ENCODE measurements around the gene GALNT7.
"Not testable (repeated sequence)": the region's sequence is repeated elsewhere in the genome, so short reads cannot be mapped to it uniquely, and the experiment has no call there.

GALNT7 gene

DNA sequence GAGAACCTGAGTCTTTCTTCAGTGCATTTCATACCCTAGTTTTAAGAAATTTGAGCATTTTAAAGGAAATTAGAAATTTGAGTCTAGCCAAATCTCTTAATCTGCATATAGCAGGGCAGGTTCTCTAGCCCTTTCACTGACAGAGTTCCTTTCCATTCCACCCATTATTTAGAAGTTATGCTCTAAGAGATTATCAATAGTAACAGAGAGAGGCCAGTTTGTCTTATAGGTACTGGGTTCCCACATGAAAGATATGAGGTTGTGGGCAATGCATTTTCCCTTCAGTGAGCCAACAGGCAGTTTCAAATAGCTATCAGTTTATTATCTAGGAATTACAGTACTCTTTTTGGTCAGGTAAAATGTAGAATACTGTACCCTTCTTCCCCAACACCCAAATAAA is 7.3 kb upstream of the GALNT7 start:
- no peak overlapping the region for H3K4me3 ChIP-seq (ENCODE audit: low read depth, low read length)
- no peak for DNase-seq (ENCODE audit: low read depth)

DNA sequence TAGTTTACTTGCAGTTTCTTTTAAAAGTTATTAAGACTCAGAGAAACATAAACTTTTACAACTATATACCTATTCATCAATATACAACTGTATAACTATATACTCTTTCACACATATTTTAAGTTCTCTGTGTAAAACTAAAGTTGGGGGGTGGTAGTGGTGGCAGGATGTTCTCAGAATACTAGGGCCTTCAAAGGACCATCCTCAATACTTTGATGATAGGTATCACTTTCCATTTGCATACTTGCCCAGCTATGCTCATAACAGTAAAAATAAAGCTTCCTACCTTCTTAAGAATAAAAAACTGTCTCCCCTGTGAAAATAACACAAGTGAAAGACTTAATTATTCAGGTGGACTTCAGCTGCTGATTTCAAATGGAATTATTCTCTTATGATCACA is 2.9 kb upstream of the GALNT7 start:
- no peak overlapping the region for H3K4me3 ChIP-seq (ENCODE audit: low read depth, low read length)
- no peak for DNase-seq (ENCODE audit: low read depth)

DNA sequence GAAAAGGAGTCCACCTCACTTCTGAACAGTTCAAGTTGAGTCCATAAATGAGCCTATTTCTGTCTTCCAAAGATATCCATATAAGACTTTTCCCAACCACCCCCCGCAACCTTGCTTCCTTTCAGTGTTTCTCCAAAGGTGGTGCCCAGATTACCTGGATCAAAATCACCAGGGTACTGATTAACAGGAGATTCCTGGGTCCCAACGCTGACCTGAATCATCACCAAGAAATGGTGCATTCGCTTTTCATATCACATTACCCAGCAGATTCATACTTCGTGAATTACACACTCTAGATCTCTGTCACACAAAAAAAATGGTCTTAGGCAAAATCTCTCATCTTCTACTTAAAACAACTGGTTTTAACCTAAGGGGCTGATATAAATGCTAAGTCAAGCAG is 2.1 kb upstream of the GALNT7 start:
- H3K4me3 ChIP-seq (ENCODE audit: low read depth, low read length), result no peak overlapping the region
- DNase-seq (ENCODE audit: low read depth), result no peak

DNA sequence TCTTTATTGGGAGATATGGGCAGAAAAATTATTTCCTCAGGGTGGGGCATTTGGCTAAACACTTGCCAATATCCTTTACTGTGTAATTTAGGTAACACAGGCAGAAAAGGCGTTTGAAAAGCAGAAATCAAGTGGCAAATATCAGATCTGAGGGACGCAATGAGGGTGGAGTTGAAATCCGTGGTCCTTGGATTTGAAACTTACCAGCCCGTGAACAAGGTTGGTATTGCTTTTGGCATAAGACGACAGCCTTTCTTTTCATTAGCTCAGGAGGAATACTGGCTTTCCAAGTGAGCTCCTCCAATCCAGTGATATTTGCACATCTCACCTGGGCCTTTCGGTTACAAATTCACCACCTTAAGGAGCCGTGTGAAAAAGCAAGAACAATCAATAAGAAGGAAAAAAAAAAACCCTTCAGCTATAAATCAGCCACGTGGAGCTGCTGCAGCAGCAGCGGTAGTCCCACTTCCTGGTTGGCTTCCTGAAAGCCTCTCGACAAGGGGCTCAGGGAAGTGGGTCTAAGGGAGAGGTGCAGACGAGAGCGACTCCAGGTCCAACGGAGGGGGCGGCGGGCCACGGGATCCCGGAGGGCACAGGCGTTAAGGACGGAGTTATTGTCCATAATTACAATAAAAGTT is 734 bp upstream of the GALNT7 start:
- H3K4me3 ChIP-seq (ENCODE audit: low read depth, low read length), result peak overlapping the region; percentile 80
- DNase-seq (ENCODE audit: low read depth), result no peak

DNA sequence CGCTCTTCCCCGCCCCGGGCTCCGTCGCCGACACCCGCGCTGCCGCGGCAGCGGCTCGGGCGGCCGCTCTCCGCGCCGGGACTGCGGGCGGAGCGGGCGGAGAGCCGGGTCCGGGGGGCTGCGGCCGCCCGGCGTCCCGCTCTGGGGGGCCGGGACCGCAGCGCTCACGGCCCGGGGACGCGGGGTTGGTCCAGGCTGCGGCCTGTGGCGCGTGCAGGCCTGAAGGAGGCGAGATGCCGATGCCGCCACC is 492 bp downstream of the GALNT7 start:
- peak overlapping the region; percentile 80 for H3K4me3 ChIP-seq (ENCODE audit: low read depth, low read length)
- no peak for DNase-seq (ENCODE audit: low read depth)

DNA sequence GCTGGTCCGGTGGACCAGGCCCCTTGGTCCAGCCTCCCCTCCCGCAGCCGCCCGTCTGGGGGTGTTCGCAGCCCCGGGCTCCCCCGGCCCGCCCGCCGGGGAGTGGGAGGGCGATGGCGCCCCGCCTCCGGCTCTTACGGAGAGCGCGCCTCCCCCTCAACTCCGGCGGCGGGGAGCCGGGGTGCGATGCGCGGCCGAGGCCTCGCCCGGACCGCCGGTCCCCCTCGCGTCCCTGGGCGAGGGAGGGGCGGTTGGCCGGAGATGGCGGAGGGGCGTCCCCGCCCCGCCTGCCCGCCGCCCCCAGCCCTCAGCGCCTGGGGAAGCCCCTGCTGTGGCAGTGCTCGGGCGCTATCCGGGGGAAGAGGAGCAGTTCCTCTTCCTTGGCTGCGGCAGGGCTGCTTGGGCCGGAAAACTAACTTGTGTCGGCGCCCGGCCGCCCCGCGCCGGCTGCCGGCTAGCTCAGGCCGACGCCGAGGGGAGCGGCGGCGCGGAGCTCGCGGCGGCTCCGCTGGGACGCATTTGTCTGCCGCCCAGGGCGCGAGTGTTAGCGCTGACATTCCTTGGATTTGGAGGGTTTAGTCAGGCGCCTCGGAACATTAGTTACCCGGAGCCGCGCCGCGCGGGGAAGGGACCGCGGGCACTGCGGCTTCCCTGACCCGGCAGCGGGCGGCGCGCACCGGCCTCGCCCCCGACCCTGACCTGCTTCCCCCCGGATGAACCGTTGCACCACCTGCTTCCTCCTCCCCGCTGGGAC is 994 bp downstream of the GALNT7 start:
- no peak for DNase-seq (ENCODE audit: low read depth)

DNA sequence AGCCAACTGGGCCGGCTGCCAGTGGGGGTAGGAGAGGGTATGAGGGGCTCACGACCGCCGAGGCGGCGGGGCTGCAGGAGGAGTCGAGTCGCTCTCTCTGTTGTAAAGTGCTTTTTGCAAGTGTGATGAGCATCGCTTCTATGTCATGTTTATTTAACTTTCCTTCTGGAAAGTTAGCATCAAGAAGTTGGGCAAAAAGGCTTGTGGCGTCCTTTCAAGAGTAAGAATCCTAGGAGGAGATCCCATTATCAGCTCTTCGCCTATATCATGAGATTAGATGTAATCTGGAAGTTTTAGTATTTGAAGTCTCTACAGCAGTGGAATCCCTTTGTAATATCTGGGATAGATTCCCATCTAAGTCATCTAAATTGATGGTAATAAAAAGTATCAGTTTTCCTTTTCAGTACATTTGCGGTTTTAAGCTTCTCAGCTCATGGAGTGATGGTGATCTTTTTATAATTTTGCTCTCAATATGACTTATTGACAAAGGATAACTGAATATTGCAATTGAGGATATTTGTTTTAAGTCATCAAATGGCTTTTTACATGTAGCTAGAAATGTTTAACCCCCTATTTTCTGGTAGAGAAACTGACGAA is 1.7 kb downstream of the GALNT7 start:
- H3K4me3 ChIP-seq (ENCODE audit: low read depth, low read length), result peak overlapping the region; percentile 80
- DNase-seq (ENCODE audit: low read depth), result no peak

More for the DNA sequence above, 994 bp downstream of the GALNT7 start:
- H3K4me3 ChIP-seq (ENCODE audit: low read depth, low read length), result peak overlapping the region; percentile 80

DNA sequence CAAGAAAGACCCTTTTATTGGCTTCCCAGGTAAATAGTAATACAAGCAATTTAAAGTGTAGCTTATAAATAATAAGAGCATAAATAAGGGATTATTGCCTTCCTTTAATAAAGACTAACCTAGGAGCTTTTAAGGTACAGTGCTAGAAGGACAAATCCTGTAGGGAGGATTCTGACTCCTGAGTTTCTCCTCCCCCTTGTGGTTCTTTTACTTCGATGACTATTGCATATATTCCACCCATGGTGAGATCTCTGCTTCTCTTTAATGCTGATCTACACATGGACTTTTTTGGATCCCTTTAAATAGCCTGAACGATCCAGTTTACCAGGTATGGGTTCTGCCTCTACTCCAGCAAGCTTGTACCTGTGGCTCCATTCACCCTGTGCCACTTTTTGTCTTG is 2.5 kb downstream of the GALNT7 start:
- H3K4me3 ChIP-seq (ENCODE audit: low read depth, low read length), result no peak overlapping the region
- no peak for DNase-seq (ENCODE audit: low read depth)

DNA sequence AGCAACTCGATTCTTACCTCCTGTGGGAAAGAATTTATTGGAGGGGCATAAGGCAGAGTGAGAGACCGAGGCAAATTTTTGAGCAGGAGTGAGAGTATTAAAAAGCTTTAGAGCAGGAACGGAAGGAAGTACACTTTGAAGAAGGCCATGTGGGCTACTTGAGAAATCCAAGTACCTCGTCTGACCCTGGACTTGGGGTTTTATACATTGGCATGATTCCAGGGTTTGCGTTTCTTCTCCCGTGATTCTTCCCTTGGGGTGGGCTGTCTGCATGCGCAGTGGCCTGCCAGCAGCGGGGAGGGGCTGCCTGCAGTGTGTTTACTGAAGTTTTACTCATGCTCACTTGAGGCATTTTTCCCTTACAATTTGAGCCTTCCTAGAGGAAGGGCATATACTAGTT is 3.4 kb downstream of the GALNT7 start:
- no peak for DNase-seq (ENCODE audit: low read depth)
- no peak overlapping the region for H3K4me3 ChIP-seq (ENCODE audit: low read depth, low read length)

DNA sequence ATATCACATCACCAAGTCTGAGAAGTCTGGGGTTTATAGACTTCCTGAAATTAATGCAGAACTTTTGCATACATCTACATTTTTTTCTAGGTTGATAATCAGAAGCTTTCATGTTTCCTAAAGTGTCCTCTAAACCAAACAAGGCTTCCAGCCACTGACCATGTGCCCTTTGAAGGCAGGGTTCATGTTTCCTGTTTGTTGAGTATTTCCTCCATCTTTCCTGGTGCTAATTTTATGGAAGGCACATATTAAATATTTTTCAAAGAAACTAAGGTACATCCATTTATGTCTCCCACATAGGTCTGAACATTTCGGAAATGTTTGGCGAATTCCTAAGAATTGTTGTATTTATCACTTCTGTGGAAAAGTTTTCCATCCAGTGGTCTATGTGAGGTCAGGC is 5.6 kb downstream of the GALNT7 start:
- H3K4me3 ChIP-seq (ENCODE audit: low read depth, low read length), result no peak overlapping the region
- no peak for DNase-seq (ENCODE audit: low read depth)

DNA sequence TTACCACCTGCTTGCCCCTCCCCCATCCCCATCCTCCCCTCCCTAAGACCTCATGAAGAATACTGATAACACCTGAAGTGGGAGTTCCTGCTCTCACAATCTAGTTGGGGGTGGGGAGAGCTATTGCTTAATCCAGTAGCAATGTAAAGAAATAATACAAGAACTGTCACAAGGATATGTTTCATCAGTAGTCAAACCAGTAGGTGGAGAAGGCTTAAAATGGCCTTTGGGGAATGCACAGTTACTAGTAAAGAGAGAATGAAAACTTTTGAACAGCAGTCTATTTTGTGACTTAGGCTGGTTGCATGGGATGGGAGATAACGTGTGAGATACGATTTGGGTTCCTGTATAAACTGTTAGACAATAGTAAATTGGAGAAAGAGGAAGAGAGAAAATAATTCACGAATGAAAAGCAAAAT is 6.0 kb downstream of the GALNT7 start:
- DNase-seq (ENCODE audit: low read depth), result no peak

DNA sequence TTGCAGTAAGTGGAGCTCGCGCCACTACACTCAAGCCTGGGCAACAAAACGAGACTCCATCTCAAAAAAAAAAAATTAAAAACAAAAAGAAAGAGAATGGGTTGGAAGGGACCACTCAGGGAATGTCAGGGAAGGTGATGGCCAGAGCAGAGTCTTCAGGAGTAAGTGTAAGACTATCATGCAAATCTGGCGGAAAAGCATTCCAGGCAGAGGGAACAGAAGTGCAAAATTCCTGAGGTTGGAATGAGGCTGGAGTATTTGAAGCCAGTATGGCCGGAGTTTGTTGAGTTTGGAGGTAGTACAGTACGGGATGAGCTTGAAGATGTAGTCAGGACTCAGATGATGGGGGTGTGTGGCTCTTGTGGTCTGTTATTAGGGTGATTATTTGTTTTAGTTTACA is 7.4 kb downstream of the GALNT7 start:
- H3K4me3 ChIP-seq (ENCODE audit: low read depth, low read length), result no peak overlapping the region
- DNase-seq (ENCODE audit: low read depth), result no peak

More for the DNA sequence above, 6.0 kb downstream of the GALNT7 start:
- no peak overlapping the region for H3K4me3 ChIP-seq (ENCODE audit: low read depth, low read length)

DNA sequence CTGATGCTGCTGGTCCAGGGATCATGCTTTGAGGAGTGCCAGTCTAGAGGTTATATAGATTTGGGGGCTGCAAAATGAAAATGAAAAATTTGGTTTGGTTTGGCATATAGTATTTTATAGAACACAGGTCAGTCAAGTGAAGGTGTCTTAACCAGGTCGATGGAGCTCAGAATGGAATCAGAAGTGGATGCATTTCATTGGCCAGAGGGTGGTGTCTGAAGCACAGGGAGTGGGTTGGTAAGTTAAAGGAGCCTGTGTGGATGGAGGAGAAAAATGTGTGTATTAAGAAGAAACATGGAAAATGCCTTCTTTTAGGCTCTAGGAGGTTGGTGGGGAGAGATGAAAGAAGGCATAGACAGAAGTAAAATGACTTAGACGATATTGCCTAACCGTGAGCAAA is 8.6 kb downstream of the GALNT7 start:
- H3K4me3 ChIP-seq (ENCODE audit: low read depth, low read length), result no peak overlapping the region
- DNase-seq (ENCODE audit: low read depth), result no peak

DNA sequence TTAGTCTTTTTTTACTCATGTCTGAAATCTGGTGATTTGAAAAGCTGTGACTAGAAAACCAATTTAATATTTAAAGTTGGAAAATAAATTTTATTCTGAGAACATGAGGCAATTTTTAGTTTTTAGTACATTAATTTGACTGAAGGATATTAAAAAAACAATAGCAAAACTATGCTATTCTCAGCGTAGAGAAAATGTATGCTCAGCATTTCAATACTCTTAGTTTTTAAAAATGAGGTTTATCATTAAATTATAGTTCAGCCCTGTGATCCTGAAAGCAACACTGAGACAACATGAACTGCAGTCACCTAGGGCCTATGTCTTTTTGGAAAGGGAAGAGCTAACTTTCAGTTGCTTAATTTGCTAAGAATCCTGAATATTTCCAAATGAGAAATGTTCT is 9.5 kb downstream of the GALNT7 start:
- H3K4me3 ChIP-seq (ENCODE audit: low read depth, low read length), result no peak overlapping the region
- no peak for DNase-seq (ENCODE audit: low read depth)

DNA sequence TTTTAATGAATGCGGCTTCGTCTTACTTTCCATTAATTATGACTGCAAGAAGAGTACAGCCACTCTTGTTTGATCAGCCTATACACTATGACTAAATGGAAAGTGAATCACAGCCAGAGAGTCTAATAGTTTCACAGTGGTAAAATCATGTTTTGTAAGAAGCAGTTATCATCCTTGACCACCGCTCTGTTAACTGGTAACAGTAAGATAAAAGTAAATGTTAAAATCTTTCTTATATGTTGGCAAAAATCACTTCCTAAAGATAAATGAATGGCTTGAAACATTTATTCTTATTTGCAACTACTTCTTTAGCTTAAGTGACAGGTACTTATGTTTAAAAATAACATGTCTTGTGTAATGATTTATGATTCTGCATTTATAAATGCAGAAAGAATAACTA is 13.2 kb downstream of the GALNT7 start:
- H3K4me3 ChIP-seq (ENCODE audit: low read depth, low read length), result no peak overlapping the region
- DNase-seq (ENCODE audit: low read depth), result no peak

DNA sequence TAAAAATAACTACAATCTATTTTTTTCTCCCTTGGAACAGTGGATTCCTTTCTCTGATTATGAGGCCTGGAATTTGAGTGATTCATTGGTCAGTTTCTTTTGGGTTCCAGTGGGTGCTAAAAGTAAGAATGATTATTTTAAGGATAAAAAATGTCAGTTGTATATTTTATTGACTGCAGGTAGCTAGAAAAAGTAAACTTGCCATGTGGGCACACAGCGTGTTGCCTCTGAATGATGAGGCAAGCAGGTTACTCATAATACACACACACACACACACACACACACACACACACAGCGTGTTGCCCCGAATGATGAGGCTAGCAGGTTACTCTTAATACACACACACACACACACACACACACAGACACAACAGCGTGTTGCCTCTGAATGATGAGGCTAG is 13.8 kb downstream of the GALNT7 start:
- H3K4me3 ChIP-seq (ENCODE audit: low read depth, low read length), result no peak overlapping the region
- no peak for DNase-seq (ENCODE audit: low read depth)

DNA sequence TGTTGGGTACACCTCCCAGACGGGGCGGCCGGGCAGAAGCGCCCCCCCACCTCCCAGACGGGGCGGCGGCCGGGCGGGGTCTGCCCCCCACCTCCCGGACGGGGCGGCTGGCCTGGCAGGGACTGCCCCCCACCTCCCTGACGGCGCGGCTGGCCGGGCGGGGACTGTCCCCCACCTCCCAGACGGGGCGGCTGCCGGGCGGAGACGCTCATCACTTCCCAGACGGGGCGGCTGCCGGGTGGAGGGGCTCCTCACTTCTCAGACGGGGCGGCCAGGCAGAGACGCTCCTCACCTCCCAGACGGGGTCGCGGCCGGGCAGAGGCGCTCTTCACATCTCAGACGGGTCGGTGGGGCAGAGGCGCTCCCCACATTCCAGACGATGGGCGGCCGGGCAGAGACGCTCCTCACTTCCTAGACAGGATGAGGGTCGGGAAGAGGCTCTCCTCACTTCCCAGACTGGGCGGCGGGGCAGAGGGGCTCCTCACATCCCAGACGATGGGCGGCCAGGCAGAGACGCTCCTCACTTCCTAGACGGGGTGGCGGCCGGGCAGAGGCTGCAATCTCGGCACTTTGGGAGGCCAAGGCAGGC is 15.1 kb downstream of the GALNT7 start:
- not testable (repeated sequence) for H3K4me3 ChIP-seq (ENCODE audit: low read depth, low read length); DNase-seq (ENCODE audit: low read depth)

DNA sequence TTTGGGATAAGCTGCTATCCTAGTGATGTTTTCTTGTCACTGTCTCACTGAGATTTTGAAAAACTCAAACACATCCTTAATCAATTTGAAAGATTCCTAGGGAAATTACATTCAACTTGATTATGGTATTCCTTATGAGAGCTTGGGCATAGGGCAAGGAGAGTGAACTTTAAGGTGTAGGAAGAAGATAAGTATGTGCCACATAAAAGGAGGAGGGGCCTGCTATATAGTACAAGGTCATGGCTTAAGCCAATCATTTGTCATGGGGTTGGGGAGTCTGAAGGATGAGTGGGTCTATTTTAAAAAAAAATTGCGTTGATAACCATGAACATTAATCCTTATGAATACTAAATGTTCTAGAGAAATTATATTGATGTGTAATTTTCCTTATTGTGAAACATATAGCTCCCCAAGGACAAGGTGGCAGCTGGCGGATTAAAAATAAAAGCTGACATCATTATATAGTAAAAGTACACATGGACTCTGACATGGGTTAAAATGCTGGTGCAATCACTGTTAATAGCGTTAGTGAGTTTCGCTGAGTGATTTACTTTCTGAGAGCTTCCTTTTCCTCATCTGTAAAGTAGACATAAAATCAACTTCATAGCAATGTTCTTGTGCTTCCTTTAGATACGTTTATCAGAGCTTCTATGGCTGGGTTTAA is 17.4 kb downstream of the GALNT7 start:
- DNase-seq (ENCODE audit: low read depth), result no peak
- no peak overlapping the region for H3K4me3 ChIP-seq (ENCODE audit: low read depth, low read length)

DNA sequence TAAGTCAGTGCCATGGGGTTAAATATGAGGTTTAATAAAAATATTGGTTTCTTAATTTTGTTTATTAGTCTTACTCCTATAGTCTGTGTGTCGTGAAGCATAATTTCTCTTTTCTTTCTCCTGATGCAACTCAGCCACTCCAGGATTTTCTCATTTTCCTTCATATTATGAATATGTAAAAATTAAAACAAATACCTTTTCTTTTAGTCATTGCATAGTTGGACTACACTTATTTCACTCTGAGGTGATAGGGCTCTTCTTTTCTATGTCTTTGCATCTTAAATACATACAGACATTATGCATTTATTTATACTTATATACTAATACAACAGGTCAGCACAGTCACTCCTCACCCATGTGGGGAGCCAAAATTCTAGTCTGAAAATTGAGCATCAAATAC is 19.1 kb downstream of the GALNT7 start:
- DNase-seq (ENCODE audit: low read depth), result no peak
- no peak overlapping the region for H3K4me3 ChIP-seq (ENCODE audit: low read depth, low read length)

DNA sequence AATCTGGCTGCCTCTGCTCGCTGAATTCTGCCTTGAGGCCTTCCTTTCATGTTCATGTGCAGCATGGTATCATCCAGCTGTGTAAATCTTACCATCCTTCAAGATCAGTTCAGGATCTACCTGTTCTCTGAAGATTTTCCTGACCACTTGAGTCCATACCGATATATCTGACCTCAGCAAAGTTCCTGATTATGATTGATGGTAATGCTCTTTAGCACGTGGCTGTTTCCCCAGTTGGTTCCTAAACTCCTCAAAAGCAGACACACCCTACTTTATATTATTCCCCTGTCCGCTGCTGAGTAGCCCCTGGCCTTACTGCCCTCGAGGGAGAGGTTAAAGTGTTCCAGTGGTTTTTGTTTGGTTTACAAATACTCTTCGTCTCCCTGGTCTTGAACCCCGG is 20.0 kb downstream of the GALNT7 start:
- DNase-seq (ENCODE audit: low read depth), result no peak
- no peak overlapping the region for H3K4me3 ChIP-seq (ENCODE audit: low read depth, low read length)

Measured in skeletal muscle cell (primary cell).